NCI-H2227 (cell line): ENCODE measurements around the gene SART1.

ENCODE experiments used
- DNase-seq: peaks from one replicate; lab custom pipeline; 2025; ENCODE audit not compliant: unreplicated experiment; lab: John Stamatoyannopoulos, UW

The SART1 gene

DNA sequence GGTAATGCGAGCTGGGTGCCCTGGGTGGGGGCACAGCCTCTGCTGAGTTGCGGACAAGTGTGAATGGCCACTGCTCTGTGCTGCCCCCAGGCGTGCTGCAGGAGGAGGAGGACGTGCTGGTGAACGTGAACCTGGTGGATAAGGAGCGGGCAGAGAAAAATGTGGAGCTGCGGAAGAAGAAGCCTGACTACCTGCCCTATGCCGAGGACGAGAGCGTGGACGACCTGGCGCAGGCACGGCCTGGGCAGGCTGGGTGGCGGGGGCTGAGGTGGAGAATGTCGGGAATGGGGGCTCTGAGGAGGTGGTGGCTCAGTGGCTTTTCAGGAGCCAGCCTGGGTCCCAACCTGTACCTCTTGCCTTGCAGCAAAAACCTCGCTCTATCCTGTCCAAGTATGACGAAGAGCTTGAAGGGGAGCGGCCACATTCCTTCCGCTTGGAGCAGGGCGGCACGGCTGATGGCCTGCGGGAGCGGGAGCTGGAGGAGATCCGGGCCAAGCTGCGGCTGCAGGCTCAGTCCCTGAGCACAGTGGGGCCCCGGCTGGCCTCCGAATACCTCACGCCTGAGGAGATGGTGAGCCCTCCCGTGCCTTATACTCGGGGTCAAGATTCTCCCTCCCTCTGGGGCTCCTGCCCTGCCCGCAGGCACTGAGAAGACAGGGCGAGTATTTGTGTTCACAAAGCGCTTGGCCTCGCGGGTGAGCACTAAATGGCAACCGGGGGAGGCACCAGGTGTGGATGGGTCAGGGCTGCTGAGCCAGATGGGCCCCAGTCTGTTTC, 4.6 kb downstream of the SART1 start:
- DNase-seq: no peak

DNA sequence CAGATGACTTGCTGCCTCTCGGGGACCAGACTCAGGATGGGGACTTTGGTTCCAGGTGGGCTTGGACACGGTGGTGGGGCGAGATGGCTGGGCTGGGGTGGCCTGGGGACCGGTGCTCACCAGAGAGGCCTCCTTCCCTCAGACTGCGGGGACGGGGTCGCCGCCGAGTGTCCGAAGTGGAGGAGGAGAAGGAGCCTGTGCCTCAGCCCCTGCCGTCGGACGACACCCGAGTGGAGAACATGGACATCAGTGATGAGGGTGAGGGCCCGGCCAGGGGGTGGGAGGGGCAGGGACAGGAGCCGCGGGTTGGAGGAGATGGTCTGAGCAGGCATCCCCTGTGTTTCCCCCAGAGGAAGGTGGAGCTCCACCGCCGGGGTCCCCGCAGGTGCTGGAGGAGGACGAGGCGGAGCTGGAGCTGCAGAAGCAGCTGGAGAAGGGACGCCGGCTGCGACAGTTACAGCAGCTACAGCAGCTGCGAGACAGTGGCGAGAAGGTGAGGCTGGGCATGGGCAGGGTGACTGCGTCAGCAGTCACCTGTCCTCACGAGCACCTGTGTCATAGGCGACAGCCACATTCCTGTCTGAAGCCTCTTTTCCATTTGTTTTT, 5.9 kb downstream of the SART1 start:
- no peak for DNase-seq

DNA sequence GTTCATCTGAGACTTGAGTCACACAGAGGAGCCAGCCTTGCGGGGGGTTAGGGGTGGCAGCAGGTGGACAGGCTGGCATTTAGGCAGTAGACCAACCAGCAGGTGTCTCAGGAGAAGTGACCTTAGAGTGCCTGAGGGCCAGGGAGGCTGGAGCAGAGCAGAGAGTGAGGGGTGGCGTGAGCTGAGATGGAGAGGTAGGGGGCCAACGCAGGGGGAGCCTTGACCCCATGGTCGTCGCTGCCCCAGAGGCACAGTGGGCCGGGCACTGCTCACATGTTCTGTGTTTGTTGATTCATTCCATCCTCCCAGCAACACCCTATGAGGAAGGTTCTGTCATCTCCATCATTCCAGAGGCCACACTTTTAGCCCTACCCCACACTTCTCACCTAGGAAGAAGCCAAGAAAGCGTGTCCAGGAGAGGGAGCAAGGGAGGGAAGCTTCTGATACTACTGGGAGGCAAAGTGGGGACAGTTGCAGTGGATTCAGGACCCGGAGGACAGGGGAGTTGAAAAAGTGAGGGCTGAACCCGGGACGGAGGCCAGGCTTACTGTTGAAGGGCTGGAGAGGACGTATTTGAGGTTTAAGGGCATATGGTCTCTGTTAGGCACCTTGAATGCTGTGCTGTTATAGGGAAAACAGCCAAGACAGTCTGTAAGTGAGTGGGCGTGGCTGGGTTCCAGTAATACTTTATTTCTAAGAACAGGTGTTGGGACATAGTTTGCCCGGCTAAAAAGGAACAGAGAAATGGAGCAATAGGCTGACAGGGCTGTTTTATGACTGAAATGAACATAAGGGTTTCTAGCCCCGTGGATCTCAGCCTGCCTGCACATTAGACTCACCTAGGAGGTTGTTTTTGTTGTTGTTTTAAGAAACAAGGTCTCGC, 7.3 kb downstream of the SART1 start:
- no peak for DNase-seq

DNA sequence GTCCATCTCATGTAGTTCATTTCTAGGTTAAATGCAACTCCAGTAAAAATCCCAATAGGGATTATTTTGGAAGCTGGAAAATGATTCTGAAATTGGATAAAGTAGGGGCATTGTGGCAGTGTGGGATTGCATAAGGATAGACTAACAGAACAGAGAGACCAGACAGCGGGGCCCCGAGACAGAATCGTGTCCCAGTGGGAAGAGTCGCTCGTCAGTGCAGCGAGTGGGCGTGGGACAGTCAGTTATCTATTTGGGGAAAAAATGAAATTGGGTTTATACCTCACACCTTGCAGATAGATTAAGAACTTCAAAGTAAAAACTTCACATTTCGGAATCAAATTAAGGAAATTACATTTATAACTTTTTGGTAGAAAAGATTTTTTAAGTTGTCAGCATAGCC, 10.6 kb downstream of the SART1 start:
- no peak for DNase-seq

DNA sequence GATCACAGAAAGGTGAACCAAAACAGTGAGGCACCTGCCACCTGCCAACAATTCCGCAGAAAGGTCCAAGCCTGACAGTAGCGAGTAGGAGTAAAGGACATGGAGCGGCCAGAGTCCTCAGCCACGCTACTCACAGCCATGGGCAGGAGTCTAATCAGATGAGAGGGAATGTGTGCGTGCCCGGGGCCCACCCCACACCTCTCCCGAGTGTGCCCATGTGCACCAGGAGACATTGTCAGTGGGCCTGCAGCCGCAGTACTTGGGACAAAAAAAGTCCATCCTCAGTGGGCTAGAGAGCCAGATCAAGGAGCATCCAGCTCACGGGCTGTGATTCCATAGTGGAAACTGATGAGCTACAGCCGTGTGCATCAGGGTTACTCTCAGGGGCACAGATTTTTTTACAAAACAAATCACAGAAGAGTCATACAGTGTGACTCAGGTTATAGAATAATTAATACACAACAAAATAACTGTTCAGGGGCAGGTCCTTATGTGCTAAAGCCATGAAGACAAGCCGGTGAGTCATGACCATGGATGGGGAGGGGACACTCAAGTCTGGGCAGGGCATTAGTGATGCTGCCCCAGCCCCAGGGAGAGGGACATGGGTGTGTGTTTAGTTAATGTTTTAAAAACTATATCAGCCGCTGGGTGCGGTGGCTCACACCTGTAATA, 12.0 kb downstream of the SART1 start:
- no peak for DNase-seq

DNA sequence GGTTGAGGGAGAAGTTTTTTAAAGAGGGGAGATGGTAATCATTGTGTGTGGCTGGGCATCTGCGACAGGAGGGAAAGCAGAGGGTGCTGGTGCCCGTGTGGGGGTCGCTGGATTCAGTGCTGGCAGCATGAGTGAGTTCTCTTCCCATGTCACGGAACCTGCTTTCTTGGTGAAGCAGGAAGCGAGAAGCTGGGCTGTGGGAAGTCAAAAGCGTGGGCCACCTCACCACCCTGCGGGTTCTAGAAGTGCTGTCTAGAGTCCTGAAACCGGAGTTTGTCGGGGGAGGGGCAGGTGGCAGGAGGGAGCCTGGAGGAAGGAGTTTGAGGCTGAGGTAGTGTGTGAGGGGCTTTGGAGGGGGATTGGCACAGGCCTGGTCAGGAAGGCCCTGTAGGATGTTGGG, 14.2 kb downstream of the SART1 start:
- DNase-seq: no peak

DNA sequence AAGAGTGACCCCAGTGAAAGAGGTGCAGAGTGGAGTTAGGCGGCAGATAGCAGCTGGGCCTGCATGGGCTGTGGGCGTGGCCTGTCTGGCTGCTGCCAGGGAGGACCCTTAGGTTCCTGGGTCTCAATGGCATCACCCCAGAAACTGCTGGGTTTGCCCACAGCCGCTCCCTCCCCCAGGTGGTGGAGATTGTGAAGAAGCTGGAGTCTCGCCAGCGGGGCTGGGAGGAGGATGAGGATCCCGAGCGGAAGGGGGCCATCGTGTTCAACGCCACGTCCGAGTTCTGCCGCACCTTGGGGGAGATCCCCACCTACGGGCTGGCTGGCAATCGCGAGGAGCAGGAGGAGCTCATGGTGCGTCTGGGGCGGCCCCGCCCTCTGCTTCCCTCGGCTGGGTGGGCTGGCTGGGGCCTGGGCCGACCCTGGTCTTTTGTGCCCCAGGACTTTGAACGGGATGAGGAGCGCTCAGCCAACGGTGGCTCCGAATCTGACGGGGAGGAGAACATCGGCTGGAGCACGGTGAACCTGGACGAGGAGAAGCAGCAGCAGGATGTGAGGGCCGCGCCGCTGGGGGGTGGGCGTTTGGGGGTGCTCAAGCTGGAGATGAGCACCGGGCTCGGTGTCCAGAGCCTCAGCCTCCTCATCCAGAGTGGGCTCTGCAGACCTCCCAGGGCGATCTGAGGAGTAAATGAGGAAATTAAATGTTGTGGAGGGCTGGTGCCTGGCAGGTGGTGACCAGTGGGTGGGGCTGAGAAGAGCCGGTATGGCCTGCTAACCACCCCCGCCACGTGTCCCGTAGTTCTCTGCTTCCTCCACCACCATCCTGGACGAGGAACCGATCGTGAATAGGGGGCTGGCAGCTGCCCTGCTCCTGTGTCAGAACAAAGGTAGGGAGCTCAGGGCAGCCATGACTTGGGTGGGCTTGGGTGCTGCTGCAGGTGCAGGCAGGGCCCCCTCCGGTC, 15.0 kb downstream of the SART1 start:
- DNase-seq: no peak

DNA sequence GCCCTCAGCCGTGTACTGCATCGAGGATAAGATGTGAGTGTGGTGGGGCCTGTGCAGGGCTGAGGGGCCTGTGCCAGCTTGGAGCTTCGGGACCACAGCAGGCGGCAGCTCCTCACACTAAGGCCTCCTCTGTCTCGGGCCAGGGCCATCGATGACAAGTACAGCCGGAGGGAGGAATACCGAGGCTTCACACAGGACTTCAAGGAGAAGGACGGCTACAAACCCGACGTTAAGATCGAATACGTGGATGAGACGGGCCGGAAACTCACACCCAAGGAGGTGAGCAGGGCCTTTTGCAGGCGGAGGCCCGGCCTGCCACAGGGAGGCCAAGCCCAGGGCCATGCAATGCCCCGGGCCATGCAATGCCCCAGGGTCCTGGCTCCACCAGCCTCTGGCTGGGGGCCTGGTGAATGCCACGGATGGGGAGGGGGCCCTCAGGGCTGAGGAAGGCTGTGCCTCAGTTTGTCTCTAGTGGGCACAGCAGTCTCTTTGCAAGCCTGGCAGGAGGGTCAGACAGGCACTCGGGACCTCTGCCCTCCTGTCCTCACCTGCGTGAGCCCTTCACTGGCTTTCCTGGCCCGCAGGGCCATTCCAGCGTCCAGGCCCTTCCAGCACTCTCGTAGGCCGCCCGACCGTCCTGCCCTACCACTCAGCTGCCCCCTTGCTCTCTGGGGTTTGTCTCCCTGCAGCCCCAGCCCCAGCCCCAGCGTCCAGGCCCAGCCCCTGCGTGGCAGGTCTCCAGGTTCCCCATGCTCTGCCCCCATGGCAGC, 16.3 kb downstream of the SART1 start:
- DNase-seq: no peak

DNA sequence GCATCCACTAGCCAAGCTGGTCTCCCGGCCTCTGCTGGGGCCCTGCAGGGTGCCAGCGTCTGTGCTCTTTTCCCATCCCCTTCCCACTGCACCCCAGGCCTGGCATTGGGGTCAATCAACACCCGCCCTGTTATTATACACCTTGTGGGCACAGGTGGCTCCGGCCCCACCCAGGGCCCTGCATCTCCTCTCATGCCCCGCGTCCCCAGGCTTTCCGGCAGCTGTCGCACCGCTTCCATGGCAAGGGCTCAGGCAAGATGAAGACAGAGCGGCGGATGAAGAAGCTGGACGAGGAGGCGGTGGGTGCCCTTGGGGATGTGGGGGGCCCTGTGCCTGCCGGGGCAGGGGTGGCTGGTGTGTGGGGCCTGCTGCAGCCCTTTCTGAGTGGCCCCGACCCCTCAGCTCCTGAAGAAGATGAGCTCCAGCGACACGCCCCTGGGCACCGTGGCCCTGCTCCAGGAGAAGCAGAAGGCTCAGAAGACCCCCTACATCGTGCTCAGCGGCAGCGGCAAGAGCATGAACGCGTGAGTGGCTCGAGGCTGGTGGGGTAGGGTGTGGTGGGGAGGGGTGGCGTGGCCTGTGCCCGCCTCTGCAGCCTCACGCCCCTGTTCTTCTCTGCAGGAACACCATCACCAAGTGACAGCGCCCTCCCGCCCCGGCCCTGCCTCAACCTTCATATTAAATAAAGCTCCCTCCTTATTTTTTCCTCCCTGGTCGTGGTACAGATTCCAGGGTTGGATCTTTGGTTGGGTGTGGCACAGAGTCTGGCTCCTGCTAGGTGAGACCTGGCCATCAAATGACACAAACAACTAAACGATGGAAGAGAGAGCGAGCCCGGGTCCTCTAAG, 17.1 kb downstream of the SART1 start:
- DNase-seq: no peak

DNA sequence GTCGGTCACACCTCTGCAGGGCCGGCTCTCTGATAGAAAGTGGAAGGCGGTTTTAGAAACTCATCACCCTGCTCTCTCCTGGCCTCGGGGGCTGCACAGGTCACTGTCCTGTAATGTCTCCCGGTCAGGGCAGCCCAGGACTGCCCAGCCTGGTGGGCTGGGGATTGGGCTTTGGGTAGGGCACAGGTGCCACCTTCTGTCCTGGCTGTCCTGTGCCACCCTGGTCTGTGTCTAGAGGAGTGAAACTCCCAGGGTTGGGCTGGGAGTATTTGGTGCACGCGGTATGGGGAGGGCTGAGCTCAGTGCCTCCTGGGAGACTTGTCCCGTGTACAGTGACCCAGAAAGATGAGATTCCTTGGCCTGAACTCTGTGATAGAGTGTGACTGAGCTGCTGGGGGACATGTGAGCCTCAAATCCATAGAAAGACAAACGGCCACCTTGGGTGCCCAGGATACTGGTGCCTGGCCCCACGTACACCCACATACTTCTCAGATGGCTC, 17.8 kb downstream of the SART1 start:
- DNase-seq: no peak

DNA sequence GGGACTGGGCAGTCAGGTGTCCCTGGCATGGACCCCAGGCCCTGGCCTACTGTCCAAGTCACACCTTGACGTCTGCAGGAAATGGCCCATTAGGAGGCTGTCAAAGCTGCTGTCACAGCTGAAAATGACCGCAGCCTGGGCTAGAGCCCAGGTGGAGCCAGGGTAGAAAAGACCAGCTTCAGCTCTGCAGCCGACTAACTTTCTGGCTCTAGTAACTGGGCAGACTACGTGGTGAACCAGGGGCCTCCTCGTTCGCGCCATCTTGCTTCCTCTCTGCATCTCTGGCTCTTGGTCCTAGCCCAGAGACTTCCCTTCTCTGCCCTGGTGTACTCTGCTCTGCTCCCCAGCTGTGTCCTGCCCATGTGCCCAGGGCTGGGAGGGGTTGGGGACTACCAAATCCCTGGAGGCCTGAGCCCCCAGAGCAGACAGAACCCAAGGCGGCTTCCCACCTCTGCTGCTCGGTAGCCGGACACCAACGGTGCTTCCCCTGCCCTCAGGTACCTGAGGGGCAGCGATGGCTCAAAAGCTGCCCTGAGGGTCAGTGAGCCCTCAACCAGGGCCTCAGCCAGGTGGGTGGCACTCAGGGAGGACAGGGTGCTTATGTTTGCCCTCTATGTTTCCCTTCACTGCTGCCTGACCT, 19.7 kb downstream of the SART1 start:
- no peak for DNase-seq

DNA sequence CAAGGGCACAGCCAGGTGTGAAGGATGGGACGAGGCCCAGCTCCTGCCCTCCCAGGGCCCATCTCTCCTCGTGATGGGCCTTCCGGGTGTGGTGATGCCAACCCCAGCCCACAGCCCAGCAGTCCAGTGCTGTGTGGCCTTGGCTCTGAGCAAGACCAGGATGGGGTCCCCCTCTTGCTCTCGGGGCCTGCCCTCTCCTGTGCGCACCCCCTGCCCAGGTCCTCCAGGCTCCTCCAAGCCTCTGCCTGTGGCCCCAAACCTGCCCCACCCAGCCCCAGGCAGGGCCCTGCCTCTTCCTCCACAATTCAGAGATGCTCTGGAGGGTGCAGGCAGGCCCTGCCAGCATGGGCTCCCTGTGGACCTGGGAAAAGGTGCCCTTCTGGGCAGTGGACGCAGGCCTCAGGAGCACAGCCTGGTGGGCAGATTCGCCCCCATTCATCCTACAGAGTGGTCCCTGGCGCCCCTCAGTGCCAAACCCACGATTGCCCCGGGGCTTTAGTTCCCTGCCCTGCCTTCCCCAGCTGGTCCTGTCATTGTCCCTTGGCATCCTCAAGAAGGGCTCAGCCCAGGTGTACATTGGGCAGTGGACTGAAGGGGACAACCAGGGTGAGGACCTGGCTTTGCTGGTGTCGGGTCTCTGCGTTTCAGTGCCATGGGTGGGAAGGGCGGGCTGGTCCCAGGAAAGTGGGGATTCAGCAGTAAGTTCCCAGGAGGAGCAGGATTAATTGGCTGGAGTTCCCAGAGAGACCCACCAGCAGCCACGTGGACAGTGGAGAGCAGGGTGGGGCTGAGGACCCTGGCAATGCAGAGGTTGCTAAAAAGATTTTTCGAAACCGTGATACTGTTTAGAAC, 20.7 kb downstream of the SART1 start:
- no peak for DNase-seq

DNA sequence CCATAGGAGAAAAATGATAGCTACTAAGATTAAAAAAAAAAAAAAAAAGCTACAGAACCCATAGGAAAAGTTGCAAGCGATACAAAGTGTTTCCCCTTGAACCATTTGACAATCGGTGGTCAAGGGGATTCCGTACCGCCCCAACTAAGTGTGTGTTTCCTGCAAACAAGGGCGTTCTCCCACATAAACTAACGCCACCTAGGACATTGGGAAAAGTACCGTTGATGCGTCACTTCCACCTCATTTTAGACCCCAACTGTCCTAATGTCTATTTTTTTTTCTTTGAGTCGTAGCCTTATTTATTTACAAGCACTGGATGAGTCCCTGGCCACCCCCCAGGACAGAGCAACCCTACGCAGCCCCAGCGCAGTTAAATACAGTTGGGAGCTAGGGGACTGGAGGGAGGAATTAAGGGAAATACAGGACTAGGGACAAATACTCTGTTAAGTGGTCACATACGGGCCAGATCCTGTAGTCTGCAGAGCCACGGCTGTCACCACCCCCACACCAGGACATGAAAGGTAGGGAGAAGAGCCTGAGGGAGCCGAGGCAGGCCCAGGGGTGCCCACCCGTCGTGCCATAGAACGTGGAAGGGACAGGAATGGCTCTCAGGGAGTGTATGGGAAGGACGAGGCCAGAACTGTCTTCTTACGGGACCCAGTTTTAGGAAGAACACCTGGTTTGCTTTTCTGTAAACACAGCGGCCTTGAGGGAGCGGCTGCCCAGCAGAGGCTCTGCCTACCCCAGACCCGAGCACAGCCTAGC, 21.5 kb downstream of the SART1 start:
- DNase-seq: no peak

DNA sequence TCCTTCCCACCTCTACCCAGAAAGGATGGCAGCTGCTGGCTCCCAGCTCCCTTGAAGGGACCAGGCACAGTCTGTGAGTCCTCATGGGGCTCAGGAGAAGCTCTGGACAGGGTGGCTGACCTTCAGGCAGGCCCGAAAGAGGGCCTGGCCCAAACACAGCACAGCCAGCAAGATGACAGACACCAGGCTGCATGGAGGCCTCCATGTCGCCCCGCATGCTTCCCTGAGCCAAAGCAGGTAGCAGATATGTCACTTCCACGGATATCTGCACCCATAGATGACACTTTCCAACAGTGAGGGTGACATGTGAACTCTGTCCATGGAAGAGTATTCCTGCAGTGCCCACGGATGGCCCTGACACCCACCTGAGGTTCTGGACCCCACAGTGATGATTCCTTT, 22.1 kb downstream of the SART1 start:
- no peak for DNase-seq

DNA sequence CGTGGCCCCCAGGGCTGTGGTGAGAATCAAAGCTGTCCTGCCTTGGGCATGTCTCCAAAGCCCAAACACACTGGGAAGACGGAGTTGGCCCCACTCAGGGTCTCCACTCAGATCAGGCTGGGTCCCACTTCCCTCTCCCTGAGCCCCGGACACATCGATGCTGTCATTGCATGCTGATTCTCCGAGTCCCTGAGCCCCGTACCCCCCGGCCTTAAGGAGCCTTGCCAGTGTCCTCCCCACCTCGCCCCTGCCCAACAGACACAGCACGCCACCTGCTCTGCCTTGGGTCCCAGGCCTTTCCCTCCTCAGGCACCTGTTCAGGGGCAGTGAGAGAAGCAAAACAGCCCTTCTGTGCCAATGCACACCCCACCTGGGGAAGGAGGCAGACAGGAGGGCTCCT, 25.8 kb downstream of the SART1 start:
- no peak for DNase-seq
